GM18909 (cell line): ENCODE measurements around the gene JAGN1.
"Not testable (repeated sequence)": the region's sequence is repeated elsewhere in the genome, so short reads cannot be mapped to it uniquely, and the experiment has no call there.

Experiments used
- ATAC-seq: cut with Tn5 transposase; IDR thresholded peaks from one replicate; pipeline ENCODE4 v1.9.1; 2021; ENCODE audit warnings: mild to moderate bottlenecking; ENCODE audit not compliant: unreplicated experiment, poor library complexity

Gene JAGN1

DNA sequence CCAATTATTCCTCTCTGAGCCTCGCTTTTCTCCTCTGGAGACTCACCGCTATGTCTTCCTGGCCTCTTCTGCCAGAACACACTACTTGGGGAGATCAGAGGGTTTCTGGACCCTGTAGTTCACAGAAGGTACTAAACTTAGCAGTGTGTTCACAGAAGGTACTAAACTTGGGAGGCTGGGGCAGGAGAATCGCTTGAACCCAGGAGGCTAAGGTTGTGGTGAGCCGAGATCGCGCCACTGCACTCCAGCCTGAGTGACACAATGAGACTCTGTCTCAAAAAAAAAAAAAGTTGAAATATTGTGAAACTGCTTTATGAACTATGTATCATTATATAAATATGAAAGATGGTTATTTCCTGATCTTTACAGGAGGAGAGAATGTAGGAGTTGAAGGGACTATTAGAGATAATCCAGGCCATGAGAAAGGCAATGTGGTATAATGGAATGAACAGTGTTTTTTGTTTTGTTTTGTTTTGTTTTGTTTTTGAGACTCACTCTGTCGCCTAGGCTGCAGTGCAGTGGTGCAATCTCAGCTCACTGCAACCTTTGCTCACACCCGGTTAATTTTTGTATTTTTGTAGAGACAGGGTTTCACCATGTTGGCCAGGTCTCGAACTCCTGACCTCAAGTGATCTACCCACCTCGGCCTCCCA is 6.5 kb downstream of the JAGN1 start:
- not testable (repeated sequence) for ATAC-seq

GRCh38 chr3:9897408-9898372 is 7.3 kb downstream of the JAGN1 start:
- peak; percentile 57 for ATAC-seq

DNA sequence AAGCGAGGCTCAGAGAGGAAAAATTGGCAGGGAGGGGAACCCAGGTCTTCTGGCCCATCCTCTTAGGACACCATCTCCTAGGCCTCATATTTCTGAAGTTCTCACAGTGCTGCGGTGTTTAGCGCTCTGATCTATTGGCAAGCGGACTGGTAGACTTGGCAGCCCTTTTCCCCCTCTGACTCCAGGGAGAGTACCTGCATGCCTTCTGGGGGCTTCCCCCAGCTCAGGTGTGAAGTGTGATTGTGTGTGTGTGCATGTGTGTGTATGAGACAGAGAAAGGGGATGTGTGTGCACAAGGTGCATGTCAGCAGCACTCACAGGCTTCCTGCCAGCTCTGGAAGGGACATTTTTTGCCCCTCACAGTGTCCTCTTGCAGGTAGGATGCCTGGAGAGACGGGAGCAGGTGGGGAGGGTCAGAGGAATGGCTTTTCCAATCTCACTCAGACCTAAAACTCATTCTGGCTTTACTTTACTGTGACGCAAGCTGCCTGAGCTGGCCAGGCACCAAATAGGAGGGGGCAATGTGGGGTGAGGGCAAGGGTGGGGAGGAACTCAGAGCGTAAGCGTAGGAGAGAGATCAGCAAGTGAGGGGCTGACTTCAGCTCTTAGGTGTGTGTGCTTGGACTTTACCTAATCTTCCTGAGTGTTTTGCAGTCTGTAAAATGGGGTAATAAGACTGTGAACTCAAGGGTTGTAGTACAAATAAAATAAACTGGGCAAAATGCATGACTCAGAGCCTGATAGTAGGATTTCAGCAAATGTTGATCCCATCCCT is 8.2 kb downstream of the JAGN1 start:
- ATAC-seq: no peak

DNA sequence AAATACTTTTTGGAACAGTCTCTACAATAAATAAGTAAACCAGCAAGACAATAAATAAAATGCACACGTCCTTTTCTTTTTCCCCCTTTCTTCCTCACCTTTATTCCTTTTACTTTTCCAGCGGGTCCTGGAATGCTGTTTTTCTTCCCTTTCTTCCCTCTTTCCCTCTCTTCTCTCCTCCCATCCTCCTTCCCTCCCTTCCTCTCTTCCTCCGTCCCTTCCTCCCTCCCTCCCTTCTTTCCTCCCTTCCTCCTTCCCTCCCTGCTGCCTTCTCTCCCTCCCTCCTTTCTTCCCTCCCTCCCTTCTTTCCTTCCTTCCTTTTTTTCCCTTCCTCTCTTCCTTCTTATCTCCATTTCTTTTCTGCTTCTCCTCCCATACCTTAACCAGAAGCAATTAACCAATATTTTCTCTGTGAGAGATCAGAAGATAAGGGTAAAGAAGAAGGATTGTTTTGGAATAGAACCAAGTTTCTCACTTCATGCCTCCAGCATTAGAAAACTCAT is 8.9 kb downstream of the JAGN1 start:
- ATAC-seq: no peak

- ATAC-seq: not testable (repeated sequence)
These were observed 10.6 kb downstream of the JAGN1 start for GRCh38 chr3:9900965-9901415.

DNA sequence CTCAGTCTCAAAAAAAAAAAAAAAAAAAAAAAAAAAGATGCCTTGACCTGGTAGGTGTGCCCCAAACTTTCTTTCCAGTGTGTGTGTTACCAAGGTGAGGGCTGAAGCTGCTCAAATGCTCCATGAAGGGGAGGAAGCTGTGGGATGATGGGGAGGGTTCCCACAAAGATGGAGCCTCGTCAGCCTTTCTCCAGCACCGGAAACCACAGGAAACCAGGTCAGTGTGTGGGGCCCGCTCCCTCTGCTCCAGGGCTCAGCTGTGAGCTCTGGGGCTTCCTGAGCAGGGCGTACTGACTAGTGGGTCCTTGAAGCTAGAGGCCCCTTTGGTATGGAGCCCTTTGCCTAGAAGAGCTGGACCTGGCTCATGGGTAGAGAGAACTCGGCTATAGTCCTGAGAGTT is 11.6 kb downstream of the JAGN1 start:
- no peak for ATAC-seq

GRCh38 chr3:9902372-9903237 is 12.2 kb downstream of the JAGN1 start, which contains the start of gene IL17RE:
IL17RE (plus strand) TSS chr3:9902848; CDS start chr3:9902933, 85 bp downstream.
- no peak for ATAC-seq

DNA sequence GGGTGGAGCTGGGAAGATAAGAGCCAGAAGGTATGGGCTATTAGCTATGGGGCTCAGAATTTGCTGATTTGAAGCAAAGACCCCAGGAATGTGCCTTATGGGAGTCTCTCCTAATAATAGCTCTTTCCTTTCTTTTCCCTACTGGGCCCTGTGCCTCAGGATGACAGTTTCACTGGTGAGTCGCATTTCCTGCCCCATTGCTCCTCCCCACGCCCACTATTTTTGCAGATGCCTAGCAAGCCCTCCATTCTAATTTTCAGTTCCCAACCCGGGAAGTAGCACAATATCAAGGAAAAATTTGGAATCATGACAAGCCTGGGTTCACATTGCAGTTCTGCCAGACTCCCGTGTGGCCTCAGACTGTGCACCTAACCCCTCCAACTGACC is 12.8 kb downstream of the JAGN1 start:
- no peak for ATAC-seq

DNA sequence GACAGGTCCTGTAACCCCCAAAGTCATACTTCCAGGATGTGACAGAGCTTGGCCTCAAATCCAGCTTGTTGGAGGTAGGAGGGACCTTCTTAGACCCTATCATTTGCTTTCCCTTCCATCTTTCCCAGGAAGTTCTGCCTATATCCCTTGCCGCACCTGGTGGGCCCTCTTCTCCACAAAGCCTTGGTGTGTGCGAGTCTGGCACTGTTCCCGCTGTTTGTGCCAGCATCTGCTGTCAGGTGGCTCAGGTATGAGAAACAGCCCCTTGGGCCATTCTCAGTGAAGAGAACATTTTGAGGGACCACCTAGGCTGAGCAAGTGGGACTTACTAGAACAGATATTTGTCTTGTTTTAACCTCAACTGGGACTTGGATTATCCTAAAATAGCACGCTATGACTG is 13.5 kb downstream of the JAGN1 start:
- ATAC-seq: no peak

GRCh38 chr3:9906480-9906879 is 16.1 kb downstream of the JAGN1 start:
- ATAC-seq: no peak

DNA sequence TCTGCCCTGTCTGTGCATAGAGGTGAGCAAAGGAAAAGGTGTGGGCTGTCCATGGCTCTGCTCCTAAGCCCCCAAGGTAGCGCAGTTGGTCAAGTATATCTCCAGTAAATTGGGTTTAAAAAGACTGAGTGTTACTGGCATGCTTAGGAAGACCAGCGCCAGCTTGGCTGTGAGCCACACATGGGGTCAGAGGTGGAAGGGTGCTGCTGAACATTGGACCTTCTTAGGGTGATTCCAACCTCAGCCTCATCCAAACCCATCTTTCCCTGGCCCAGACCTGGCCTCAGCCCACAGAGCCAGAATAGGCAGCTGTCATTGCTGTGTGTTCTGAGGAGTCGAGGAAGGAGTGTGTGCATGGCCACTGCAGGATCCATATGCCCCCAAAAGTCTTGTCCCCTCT is 17.9 kb downstream of the JAGN1 start:
- no peak for ATAC-seq

DNA sequence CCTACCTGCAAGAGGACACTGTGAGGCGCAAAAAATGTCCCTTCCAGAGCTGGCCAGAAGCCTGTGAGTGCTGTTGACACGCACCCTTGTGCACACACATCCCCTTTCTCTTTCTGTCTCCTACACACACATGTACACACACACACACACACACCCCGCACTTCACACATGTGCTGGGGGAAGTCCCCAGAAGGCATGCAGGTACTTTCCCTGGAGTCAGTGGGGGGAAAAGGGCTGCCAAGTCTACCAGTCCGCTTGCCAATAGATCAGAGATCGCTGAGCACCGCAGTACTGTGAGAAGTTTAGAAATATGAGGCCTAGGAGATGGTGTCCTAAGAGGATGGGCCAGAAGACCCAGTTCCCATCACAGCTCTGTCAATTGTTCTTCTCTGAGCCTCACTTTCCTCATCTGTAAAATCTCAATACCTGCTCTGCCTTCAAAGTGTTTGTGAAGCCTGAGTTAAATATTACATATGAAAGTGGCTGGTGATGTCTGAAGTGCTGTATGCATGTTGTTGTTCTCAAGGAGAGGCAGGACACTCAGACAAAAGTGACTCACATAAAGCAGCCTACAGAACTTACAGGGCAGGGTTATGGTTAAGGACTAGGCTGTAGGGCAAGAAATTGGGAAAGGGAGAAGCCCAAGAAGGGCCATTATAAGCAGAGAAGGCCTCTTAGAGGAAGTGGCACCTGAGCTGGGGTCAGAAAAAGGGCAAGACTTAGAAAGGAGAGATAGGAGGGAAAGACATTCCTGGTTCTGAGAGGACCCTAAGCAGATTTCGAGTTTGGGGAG is 19.0 kb downstream of the JAGN1 start:
- no peak for ATAC-seq

- no peak for ATAC-seq
These were observed 21.5 kb downstream of the JAGN1 start for GRCh38 chr3:9911863-9912262.

DNA sequence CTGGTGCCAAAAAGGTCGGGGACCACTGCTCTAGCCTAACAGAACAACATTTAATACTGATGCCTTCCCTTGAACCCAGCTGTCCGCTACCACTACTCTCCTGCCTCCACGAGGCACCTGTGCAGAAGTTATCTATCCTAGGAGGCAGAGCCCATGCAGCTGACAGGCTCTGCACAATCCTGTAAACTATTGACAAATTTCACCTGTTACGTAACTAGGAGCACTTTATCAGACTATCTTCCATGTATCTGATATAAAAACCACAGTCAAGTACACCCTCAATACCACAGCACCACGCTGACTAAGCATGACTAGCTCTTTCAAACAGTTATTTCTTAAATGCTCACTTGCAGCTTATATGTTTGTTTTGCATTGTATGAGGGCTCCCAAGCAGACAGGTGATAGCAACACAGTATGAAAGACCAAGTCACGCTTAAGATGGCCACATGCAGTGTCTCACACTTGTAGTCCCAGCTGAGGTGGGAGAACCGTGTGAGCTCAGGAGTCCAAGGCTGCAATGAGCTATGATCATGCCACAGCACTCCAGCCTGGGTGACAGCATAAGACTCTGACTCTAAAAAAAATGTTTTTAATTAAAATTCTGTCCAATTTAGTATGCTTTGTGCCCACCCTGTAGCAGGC is 22.0 kb downstream of the JAGN1 start:
- ATAC-seq: no peak

GRCh38 chr3:9913601-9914000 is 23.2 kb downstream of the JAGN1 start:
- ATAC-seq: no peak

DNA sequence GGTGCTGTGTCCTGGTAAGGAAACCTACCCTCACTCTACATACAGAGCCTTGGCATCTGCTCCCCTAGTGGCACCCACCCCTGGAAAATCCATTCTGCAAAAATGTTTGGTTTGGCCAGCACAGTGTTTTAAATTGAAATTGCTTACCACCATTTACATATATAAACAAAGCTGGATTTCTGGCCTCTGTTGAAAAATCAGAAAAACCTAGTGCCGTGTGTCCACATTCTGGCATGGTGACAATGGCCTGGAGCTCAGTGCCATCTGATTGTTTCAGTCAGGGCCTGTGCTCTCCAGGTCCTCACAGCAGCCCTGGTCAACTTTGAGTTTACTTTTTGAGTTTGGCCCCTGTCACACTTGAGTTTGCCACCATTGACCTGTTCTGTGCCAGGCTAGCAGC is 23.6 kb downstream of the JAGN1 start:
- no peak for ATAC-seq

- ATAC-seq: no peak
These were observed 24.3 kb downstream of the JAGN1 start for GRCh38 chr3:9914559-9915253.
